DOHH2 (cell line): Measurements from ENCODE around the gene SMOC2.

Experiments used
- H3F3A ChIP-seq: fragments of 200-600 bp; sonication (generic), shearing (Covaris generic); 2 replicates; pipeline ENCODE4 v1.6.0; 2016; ENCODE audit warnings: antibody characterized with exemption, mild to moderate bottlenecking; ENCODE audit not compliant: control insufficient read depth, insufficient read depth
- H3K27ac ChIP-seq: fragments of 200-600 bp; sonication (generic); 2 replicates; pipeline ENCODE4 v1.5.1; 2014; ENCODE audit warnings: low read depth, mild to moderate bottlenecking, low read length, moderate library complexity
- H3K27me3 ChIP-seq: fragments of 200-600 bp; sonication (generic); 2 replicates; pipeline ENCODE4 v1.6.1; 2014; ENCODE audit warnings: mild to moderate bottlenecking, low read length, mixed read lengths; ENCODE audit not compliant: control insufficient read depth
- H3K36me3 ChIP-seq: fragments of 200-600 bp; sonication (generic); 2 replicates; pipeline ENCODE4 v1.6.1; 2014; ENCODE audit warnings: mild to moderate bottlenecking, low read length, moderate library complexity, mixed read lengths; ENCODE audit not compliant: control insufficient read depth
- H3K4me1 ChIP-seq: fragments of 200-600 bp; sonication (generic); 2 replicates; pipeline ENCODE4 v1.6.1; 2014; ENCODE audit warnings: mild to moderate bottlenecking, low read length, mixed read lengths; ENCODE audit not compliant: control insufficient read depth
- H3K4me2 ChIP-seq: fragments of 200-600 bp; sonication (generic); 2 replicates; pipeline ENCODE4 v1.6.0; 2014; ENCODE audit warnings: mild to moderate bottlenecking, low read length, moderate library complexity
- H3K4me3 ChIP-seq: fragments of 200-600 bp; sonication (generic); 2 replicates; pipeline ENCODE4 v1.5.1; 2014; ENCODE audit warnings: mild to moderate bottlenecking, low read length, mixed read lengths
- H3K79me2 ChIP-seq: fragments of 200-600 bp; sonication (generic); 2 replicates; pipeline ENCODE4 v1.6.1; 2014; ENCODE audit warnings: mild to moderate bottlenecking, low read length, mixed read lengths; ENCODE audit not compliant: control insufficient read depth
- H3K9me2 ChIP-seq: fragments of 200-600 bp; sonication (generic); replicated peaks from 2 replicates; pipeline ENCODE4 v1.6.1; 2014; ENCODE audit warnings: mild to moderate bottlenecking, low read length, mixed read lengths; ENCODE audit not compliant: control insufficient read depth
- H3K9me3 ChIP-seq: fragments of 200-600 bp; sonication (generic); 2 replicates; pipeline ENCODE4 v1.6.1; 2014; ENCODE audit warnings: antibody characterized with exemption, low read length, mixed read lengths; ENCODE audit not compliant: control insufficient read depth, insufficient read depth
- H4K20me1 ChIP-seq: fragments of 200-600 bp; sonication (generic); 2 replicates; pipeline ENCODE4 v1.6.0; 2014; ENCODE audit warnings: low read depth, mild to moderate bottlenecking, antibody characterized with exemption, low read length, moderate library complexity; ENCODE audit not compliant: control insufficient read depth, insufficient read depth
- EZH2phosphoT487 ChIP-seq: fragments of 200-600 bp; sonication (generic); IDR thresholded peaks from 2 replicates; pipeline ENCODE4 v1.6.1; 2017; ENCODE audit warnings: borderline replicate concordance, mild to moderate bottlenecking, antibody characterized with exemption, low read length, moderate library complexity, mixed read lengths
- TF ChIP-seq, protein P1 (sequence below): fragments of 200-600 bp; sonication (generic); IDR thresholded peaks from one replicate; pipeline ENCODE4 v1.5.1; 2014; ENCODE audit warnings: antibody characterized with exemption, mild to moderate bottlenecking, low read depth, low read length; ENCODE audit not compliant: poor library complexity, severe bottlenecking

Gene SMOC2

GRCh38 chr6:168674595-168674994, 233.6 kb downstream of the SMOC2 start:
- Histone ChIP-seq H3K36me3 (no peaks in the 10 kb centered on the region), H4K20me1 (no peaks in the 10 kb centered on the region), H3K9me3 (0 out of 2 replicates have a peak, but pooled peaks cover 3% of the 10 kb centered on the region), H3K9me2 (no peaks in the 10 kb centered on the region), H3K4me1 (no peaks in the 10 kb centered on the region), H3K79me2 (no peaks in the 10 kb centered on the region), H3K4me3 (no peak overlapping the region), H3K4me2 (no peak overlapping the region), H3K27ac (no peak overlapping the region), H3F3A (no peaks in the 10 kb centered on the region), H3K27me3 (no peaks in the 10 kb centered on the region)
- TF ChIP-seq, protein P1, sequence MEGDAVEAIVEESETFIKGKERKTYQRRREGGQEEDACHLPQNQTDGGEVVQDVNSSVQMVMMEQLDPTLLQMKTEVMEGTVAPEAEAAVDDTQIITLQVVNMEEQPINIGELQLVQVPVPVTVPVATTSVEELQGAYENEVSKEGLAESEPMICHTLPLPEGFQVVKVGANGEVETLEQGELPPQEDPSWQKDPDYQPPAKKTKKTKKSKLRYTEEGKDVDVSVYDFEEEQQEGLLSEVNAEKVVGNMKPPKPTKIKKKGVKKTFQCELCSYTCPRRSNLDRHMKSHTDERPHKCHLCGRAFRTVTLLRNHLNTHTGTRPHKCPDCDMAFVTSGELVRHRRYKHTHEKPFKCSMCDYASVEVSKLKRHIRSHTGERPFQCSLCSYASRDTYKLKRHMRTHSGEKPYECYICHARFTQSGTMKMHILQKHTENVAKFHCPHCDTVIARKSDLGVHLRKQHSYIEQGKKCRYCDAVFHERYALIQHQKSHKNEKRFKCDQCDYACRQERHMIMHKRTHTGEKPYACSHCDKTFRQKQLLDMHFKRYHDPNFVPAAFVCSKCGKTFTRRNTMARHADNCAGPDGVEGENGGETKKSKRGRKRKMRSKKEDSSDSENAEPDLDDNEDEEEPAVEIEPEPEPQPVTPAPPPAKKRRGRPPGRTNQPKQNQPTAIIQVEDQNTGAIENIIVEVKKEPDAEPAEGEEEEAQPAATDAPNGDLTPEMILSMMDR: no peak
- TF ChIP-seq EZH2phosphoT487: no peak

DNA sequence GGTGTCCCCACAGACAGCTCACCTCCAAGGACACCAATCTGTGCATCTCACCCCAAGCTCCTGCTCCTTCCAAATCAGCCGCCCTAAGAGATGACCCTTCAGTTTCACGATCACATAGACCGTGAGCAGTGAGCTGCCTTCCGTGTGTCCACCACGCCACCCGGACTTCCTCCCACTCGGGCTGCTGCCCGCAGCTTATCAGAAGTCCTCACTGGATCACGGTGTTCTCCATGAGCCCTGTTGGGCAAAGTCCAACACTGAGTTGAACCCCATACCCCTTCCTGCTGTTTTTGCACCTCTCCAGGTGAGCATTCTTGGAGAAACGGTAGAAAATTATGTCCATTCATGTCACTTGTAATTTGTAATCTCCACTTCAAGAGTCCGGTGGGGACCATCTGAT, 234.4 kb downstream of the SMOC2 start:
- Histone ChIP-seq H3K27ac (no peak overlapping the region), H3K79me2 (no peaks in the 10 kb centered on the region), H3F3A (no peaks in the 10 kb centered on the region), H3K36me3 (no peaks in the 10 kb centered on the region), H3K4me1 (no peaks in the 10 kb centered on the region), H3K4me3 (no peak overlapping the region), H3K9me3 (0 out of 2 replicates have a peak, but pooled peaks cover 3% of the 10 kb centered on the region), H3K4me2 (no peak overlapping the region), H4K20me1 (no peaks in the 10 kb centered on the region), H3K9me2 (no peaks in the 10 kb centered on the region), H3K27me3 (no peaks in the 10 kb centered on the region)
- no peak for TF ChIP-seq EZH2phosphoT487
- TF ChIP-seq, protein P1: no peak

DNA sequence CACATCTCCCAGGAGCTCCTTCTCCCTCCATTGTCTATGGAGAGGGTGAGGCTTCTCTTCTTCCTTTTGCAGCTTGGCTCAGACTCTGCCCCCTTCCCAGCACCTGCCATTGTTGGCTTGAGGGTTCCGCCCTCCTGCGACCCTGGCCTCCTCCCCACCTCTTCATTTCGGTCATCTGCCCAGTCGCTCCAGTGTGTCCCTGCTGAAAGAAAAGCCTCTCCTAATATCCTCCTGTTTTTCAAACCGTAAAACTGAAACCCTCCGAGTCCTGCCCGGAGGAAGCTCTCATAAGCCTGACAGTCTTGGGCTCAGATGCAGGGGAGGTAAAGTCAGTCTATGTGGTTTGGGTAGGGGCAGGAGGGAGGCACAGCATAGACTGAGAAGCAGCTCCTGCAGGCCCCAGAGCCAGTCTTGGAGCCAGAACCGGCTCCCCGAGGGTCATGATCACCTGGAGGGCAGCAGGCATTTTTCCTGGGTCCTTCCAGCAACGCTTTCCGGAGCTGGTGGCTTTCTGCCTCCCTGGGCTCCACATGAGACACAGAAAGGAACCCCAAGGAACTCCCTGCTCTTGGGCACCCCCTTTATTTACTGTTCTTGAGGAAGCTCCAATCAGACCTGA, 235.1 kb downstream of the SMOC2 start:
- no peak overlapping the region for H3K27ac ChIP-seq
- H3K79me2 ChIP-seq: no peaks in the 10 kb centered on the region
- TF ChIP-seq EZH2phosphoT487: no peak
- TF ChIP-seq, protein P1: no peak
- no peaks in the 10 kb centered on the region for H3K4me1 ChIP-seq
- H3F3A ChIP-seq: no peaks in the 10 kb centered on the region
- H3K27me3 ChIP-seq: no peaks in the 10 kb centered on the region
- no peak overlapping the region for H3K4me3 ChIP-seq
- H3K9me3 ChIP-seq: 0 out of 2 replicates have a peak, but pooled peaks cover 3% of the 10 kb centered on the region
- no peak overlapping the region for H3K4me2 ChIP-seq
- H4K20me1 ChIP-seq: no peaks in the 10 kb centered on the region
- H3K36me3 ChIP-seq: no peaks in the 10 kb centered on the region
- H3K9me2 ChIP-seq: no peaks in the 10 kb centered on the region
